ENCODE results near the gene FOXO3. TPM values are rescaled to one million over a fixed set of nuclear protein-coding genes. Genes with fewer than 3 reads are reported as not detected.
A peak's percentile ranks its signal among the peaks of the same experiment; 100 is the strongest.

Gene FOXO3
- total RNA-seq, 1 experiment from 2014 or later: 10.5 TPM

DNA sequence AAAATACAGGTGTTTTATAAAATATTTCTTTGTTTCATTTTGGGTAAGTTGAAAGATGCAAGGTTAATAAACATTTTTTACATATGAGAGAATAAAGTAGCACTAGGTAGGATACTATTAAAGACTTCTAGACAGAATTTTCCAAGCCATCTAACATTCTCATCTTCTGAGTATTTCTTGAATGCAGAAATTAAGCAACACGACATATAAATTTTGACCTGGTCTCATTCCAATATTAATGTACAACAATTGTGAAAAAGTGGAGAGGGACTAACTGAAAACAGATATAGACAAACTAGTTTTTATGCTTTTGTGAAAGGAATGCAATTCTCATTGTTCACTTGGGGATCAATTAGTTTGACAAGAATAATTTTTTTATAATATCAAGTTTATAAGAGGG is 11.5 kb upstream of the FOXO3 start:
- Histone ChIP-seq H3K4me2 (ENCODE audit: low read depth, low read length, poor library complexity, severe bottlenecking) (no peak overlapping the region), H3K27me3 (ENCODE audit: low read length) (no peaks in the 10 kb centered on the region), H3K36me3 (ENCODE audit: insufficient read depth, low read length) (no peaks in the 10 kb centered on the region), H3K27ac (ENCODE audit: low read length) (no peak overlapping the region), H2AFZ (ENCODE audit: low read length) (no peak overlapping the region), H4K20me1 (ENCODE audit: insufficient read depth, low read depth, low read length) (no peaks in the 10 kb centered on the region), H3K9me2 (replicated peaks; ENCODE audit: insufficient read depth, low read length) (no peaks in the 10 kb centered on the region), H3K4me3 (ENCODE audit: low read length) (no peak overlapping the region), H3K79me2 (ENCODE audit: low read length) (no peaks in the 10 kb centered on the region), H3K9ac (ENCODE audit: low read length) (no peak overlapping the region), H3K9me3 (ENCODE audit: low read length) (no peaks in the 10 kb centered on the region), H3K4me1 (ENCODE audit: low read length) (peaks cover 15% of the 10 kb centered on the region)
- no peak for DNase-seq

DNA sequence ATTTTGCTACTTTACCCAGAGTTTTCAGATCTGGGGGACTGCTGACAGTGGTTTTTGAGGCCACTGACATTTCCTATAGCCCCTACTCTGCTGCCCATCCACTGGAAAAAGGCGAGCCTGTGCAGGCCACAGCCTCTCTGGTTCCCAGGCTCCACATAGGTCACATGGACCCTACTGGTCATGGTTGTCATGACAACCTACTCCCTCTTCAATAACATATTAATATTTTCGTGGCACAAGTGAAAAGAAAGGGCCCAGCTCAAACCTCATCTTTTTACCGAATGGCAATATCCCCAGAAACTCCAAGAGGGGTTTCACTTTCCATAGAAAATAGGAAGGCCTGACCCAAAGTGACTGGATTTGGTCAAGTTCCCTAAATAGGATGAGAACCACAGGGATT is 11.0 kb upstream of the FOXO3 start:
- no peak overlapping the region for H3K27ac ChIP-seq (ENCODE audit: low read length)
- peaks cover 10% of the 10 kb centered on the region for H3K4me1 ChIP-seq (ENCODE audit: low read length)
- no peak overlapping the region for H3K9ac ChIP-seq (ENCODE audit: low read length)
- no peak overlapping the region for H3K4me2 ChIP-seq (ENCODE audit: low read depth, low read length, poor library complexity, severe bottlenecking)
- H3K9me3 ChIP-seq (ENCODE audit: low read length): no peaks in the 10 kb centered on the region
- no peaks in the 10 kb centered on the region for H3K36me3 ChIP-seq (ENCODE audit: insufficient read depth, low read length)
- H2AFZ ChIP-seq (ENCODE audit: low read length): no peak overlapping the region
- H3K27me3 ChIP-seq (ENCODE audit: low read length): no peaks in the 10 kb centered on the region
- no peaks in the 10 kb centered on the region for H4K20me1 ChIP-seq (ENCODE audit: insufficient read depth, low read depth, low read length)
- H3K79me2 ChIP-seq (ENCODE audit: low read length): no peaks in the 10 kb centered on the region
- no peak for DNase-seq
- H3K4me3 ChIP-seq (ENCODE audit: low read length): no peak overlapping the region
- H3K9me2 ChIP-seq (replicated peaks; ENCODE audit: insufficient read depth, low read length): no peaks in the 10 kb centered on the region

DNA sequence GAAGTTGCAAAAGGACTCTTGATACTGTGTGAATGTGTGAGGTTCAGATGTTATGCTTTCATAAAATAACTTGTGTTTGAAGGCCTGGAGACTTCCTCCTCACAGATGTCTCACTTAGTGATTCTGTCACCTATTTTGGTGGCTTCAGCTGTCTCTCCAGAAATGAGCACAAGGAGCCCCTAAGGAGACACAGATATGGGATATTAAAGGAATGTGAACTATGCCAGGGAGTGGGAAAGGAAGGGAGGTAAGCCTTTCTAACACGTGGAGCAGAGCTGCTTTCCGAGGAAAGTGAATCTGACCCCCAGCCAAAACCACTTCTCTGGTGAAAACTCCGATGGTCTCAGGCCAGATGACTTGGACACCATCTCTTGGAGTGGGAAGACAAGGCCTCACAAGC is 10.5 kb upstream of the FOXO3 start:
- Histone ChIP-seq H3K4me1 (ENCODE audit: low read length) (peaks cover 9% of the 10 kb centered on the region), H3K27me3 (ENCODE audit: low read length) (no peaks in the 10 kb centered on the region), H3K9ac (ENCODE audit: low read length) (no peak overlapping the region), H3K27ac (ENCODE audit: low read length) (no peak overlapping the region), H3K9me2 (replicated peaks; ENCODE audit: insufficient read depth, low read length) (no peaks in the 10 kb centered on the region), H3K4me3 (ENCODE audit: low read length) (no peak overlapping the region), H2AFZ (ENCODE audit: low read length) (no peak overlapping the region), H3K4me2 (ENCODE audit: low read depth, low read length, poor library complexity, severe bottlenecking) (no peak overlapping the region), H3K79me2 (ENCODE audit: low read length) (no peaks in the 10 kb centered on the region), H4K20me1 (ENCODE audit: insufficient read depth, low read depth, low read length) (no peaks in the 10 kb centered on the region), H3K9me3 (ENCODE audit: low read length) (no peaks in the 10 kb centered on the region), H3K36me3 (ENCODE audit: insufficient read depth, low read length) (no peaks in the 10 kb centered on the region)
- no peak for DNase-seq

DNA sequence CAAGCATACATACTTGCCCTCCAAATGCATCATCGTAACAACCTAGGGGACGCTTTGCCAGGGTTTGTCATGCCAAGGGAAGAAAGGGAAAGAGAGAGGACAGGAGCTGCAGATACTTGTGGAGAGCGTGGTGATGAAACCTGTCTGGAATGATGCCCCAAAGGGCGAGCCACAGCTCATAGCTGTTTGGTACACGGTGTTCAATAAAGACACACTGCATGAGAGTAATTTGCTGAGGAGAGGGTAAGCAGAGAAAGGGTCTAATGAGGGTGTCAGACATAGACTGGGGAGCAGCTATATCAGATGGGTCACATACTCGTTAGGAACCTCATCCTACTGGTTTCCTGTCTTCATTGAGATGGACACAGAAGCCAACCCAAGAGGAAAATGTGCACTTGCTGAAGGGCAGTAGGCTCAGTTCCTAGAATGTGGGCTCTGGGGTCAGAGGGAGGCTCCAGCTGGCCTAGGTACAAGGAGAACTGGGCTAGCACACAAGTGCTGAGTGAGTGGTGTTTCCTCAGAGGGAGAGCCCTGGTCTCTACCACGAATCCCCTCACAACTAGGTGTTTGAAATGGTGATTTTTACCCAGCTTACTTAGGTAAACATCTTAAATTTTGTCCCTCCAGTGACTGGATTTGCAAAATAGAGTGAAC is 5.2 kb upstream of the FOXO3 start:
- Histone ChIP-seq H4K20me1 (ENCODE audit: insufficient read depth, low read depth, low read length) (no peaks in the 10 kb centered on the region), H3K79me2 (ENCODE audit: low read length) (no peaks in the 10 kb centered on the region), H3K36me3 (ENCODE audit: insufficient read depth, low read length) (no peaks in the 10 kb centered on the region), H3K27ac (ENCODE audit: low read length) (no peak overlapping the region), H3K9me2 (replicated peaks; ENCODE audit: insufficient read depth, low read length) (no peaks in the 10 kb centered on the region), H3K4me1 (ENCODE audit: low read length) (peaks cover 36% of the 10 kb centered on the region), H3K9me3 (ENCODE audit: low read length) (no peaks in the 10 kb centered on the region), H3K9ac (ENCODE audit: low read length) (no peak overlapping the region), H3K4me3 (ENCODE audit: low read length) (no peak overlapping the region), H2AFZ (ENCODE audit: low read length) (no peak overlapping the region), H3K27me3 (ENCODE audit: low read length) (no peaks in the 10 kb centered on the region; the same call in 1 of the 2 replicates), H3K4me2 (ENCODE audit: low read depth, low read length, poor library complexity, severe bottlenecking) (no peak overlapping the region)
- no peak for DNase-seq

DNA sequence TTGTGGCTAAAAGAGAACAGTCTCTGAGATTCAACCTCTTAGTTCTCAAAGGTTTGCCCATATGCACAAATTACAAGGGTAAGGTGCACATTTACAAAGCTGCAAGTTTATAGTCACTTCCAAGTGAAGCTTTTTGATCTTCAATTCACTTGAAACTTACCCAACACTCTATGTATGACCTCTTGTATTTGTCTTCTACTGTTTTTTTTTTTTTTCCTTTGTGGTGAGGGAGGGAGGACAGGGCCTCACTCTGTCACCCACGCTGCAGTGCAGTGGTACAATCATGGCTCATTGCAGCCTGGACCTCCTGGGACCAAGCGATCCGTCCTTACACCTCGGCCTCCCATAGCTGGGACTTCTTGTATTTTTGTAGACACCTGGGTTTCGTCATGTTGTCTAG is 4.5 kb upstream of the FOXO3 start:
- Histone ChIP-seq H3K4me2 (ENCODE audit: low read depth, low read length, poor library complexity, severe bottlenecking) (no peak overlapping the region), H3K27ac (ENCODE audit: low read length) (no peak overlapping the region), H4K20me1 (ENCODE audit: insufficient read depth, low read depth, low read length) (no peaks in the 10 kb centered on the region)

DNA sequence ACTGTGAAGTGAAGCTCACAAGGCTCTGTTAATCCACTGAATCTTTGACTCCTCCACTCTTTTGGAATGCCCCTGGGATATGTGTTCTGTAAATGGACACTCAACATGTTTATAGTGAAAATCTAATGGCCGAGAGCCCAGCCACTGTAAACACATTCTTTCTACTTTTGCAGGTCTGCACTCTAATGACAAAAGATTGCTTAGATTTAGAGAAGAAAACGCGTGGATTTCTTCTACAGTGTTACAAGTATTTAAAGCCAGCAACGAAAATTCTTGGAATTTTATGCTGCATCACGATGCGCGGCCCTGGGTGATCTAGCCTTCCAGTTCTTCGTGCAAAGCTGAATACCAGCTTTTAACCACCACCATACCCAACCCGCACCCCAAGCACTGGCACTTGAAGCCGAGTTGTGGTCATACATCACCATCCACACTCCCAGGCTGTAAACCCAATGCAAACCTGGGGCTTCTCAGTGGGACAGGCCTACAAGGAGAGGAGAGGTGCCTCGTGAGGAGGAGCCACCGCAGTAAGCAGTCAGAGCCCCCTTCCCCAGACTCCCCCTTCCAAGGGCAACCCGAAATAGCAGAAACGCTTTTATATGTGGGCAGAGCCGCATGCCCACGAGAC is 3.7 kb upstream of the FOXO3 start:
- H3K27me3 ChIP-seq (ENCODE audit: low read length): no peaks in the 10 kb centered on the region; the same call in 1 of the 2 replicates
- peak overlapping the region; percentile 94 for H3K4me3 ChIP-seq (ENCODE audit: low read length)
- peaks cover 4% of the 10 kb centered on the region; the same call in 1 of the 2 replicates for H4K20me1 ChIP-seq (ENCODE audit: insufficient read depth, low read depth, low read length)
- no peaks in the 10 kb centered on the region for H3K9me2 ChIP-seq (replicated peaks; ENCODE audit: insufficient read depth, low read length)
- no peak for DNase-seq
- H3K36me3 ChIP-seq (ENCODE audit: insufficient read depth, low read length): no peaks in the 10 kb centered on the region
- H3K4me2 ChIP-seq (ENCODE audit: low read depth, low read length, poor library complexity, severe bottlenecking): peak overlapping the region; percentile 97
- H3K9me3 ChIP-seq (ENCODE audit: low read length): no peaks in the 10 kb centered on the region
- peak overlapping the region; percentile 96 for H2AFZ ChIP-seq (ENCODE audit: low read length)
- H3K9ac ChIP-seq (ENCODE audit: low read length): peak overlapping the region; percentile 81
- H3K79me2 ChIP-seq (ENCODE audit: low read length): no peaks in the 10 kb centered on the region
- no peak overlapping the region for H3K27ac ChIP-seq (ENCODE audit: low read length)
- H3K4me1 ChIP-seq (ENCODE audit: low read length): peaks cover 40% of the 10 kb centered on the region

More for the DNA sequence above, 4.5 kb upstream of the FOXO3 start:
- H2AFZ ChIP-seq (ENCODE audit: low read length): no peak overlapping the region
- H3K9ac ChIP-seq (ENCODE audit: low read length): no peak overlapping the region
- H3K4me1 ChIP-seq (ENCODE audit: low read length): peaks cover 37% of the 10 kb centered on the region
- no peaks in the 10 kb centered on the region for H3K36me3 ChIP-seq (ENCODE audit: insufficient read depth, low read length)
- H3K79me2 ChIP-seq (ENCODE audit: low read length): no peaks in the 10 kb centered on the region
- H3K9me3 ChIP-seq (ENCODE audit: low read length): no peaks in the 10 kb centered on the region
- H3K4me3 ChIP-seq (ENCODE audit: low read length): no peak overlapping the region
- H3K27me3 ChIP-seq (ENCODE audit: low read length): no peaks in the 10 kb centered on the region; the same call in 1 of the 2 replicates
- DNase-seq: no peak
- H3K9me2 ChIP-seq (replicated peaks; ENCODE audit: insufficient read depth, low read length): no peaks in the 10 kb centered on the region

DNA sequence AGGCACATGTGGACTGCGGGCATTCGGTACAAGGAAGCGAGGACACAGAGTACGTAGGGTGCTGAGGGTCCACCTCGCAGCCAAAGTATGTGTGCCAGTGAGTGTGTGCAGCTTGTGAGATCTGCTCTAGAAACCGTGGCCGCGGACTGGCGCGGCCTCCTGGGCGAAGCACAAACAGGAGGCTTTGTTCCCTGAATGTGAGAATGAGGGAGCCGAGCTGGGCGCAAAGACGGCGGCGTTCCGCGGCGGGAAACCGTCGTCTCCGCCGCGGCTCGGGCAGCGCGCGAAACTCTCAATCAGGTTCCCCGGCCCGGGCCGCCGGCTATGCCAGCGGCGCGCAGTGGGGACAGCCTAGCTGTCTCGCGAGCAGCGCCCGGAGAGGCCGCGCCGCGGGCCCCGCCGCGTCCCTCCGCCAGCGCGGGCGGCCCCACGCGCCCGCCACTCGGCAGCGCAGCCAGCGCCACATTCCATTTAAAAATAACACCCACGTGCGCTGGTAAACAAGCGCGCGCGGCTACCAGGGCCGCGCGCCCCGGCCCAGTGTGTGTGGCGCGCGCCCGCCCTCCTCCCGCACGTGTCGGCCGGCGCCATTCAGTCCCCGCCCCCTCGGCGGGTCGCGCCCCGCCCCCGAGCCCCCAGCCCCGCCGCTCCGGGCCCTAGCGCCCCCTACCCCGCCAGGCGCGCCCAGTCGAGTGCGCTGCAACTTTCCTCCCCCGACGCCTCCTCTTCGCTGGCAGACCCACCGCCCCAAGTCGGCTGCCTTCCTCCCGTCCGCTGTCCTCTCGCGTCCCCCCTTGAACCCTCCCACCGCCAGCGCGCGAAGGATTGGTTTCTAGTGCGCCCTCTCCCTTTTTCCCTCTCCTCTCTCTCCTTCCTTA is 3.0 kb upstream of the FOXO3 start:
- Histone ChIP-seq H3K27me3 (ENCODE audit: low read length) (no peaks in the 10 kb centered on the region; the same call in 1 of the 2 replicates), H3K4me1 (ENCODE audit: low read length) (peaks cover 42% of the 10 kb centered on the region), H2AFZ (ENCODE audit: low read length) (peak overlapping the region; percentile 96), H3K4me3 (ENCODE audit: low read length) (peak overlapping the region; percentile 94), H3K79me2 (ENCODE audit: low read length) (no peaks in the 10 kb centered on the region), H3K9ac (ENCODE audit: low read length) (peak overlapping the region; percentile 81), H3K4me2 (ENCODE audit: low read depth, low read length, poor library complexity, severe bottlenecking) (peak overlapping the region; percentile 97), H3K36me3 (ENCODE audit: insufficient read depth, low read length) (no peaks in the 10 kb centered on the region), H3K9me2 (replicated peaks; ENCODE audit: insufficient read depth, low read length) (no peaks in the 10 kb centered on the region), H4K20me1 (ENCODE audit: insufficient read depth, low read depth, low read length) (peaks cover 12% of the 10 kb centered on the region; the same call in 1 of the 2 replicates), H3K27ac (ENCODE audit: low read length) (peak overlapping the region; percentile 95), H3K9me3 (ENCODE audit: low read length) (no peaks in the 10 kb centered on the region)
- peak; percentile 88 for DNase-seq

Measured in Karpas-422 (cell line).